Adrenal gland (tissue), 12 donors: Measurements from ENCODE around the gene ANKS1B. TPM values are rescaled to one million over a fixed set of nuclear protein-coding genes. Genes with fewer than 3 reads are reported as not detected.

ENCODE experiments used
- DNase-seq, 7 donors: peaks; one replicate each; pipeline ENCODE4 v3.0.0-alpha.2; 2019 to 2020
- H3K27ac ChIP-seq, 5 donors: fragments of 200-600 bp; sonication (generic) in 4 of 5; 1 replicate in 3 of 5; 2 replicates in 2 of 5; pipeline versions ENCODE4 v1.5.1 to v1.8.0; 2016 to 2020; ENCODE audit warnings: mild to moderate bottlenecking in 1 of 5
- H3K27me3 ChIP-seq: fragments of 200-600 bp; 2 replicates; pipeline ENCODE4 v1.8.0; 2021
- H3K36me3 ChIP-seq, 2 donors: fragments of 200-600 bp; replicated peaks in 1 of 2; 1 replicate in 1 of 2; 2 replicates in 1 of 2; pipeline versions ENCODE4 v1.5.1 to v1.8.0; 2018 to 2022
- H3K4me1 ChIP-seq, 2 donors: fragments of 200-600 bp; replicated peaks in 1 of 2; 1 replicate in 1 of 2; 2 replicates in 1 of 2; pipeline versions ENCODE4 v1.5.1 to v1.8.0; 2018 to 2021
- H3K4me3 ChIP-seq, 4 donors: fragments of 200-600 bp; sonication (generic) in 3 of 4; one replicate each; pipeline ENCODE4 v1.5.1; 2016 to 2018
- H3K9me3 ChIP-seq, 3 donors: fragments of 200-600 bp; sonication (generic) in 1 of 3; replicated peaks in 1 of 3; 1 replicate in 2 of 3; 2 replicates in 1 of 3; pipeline versions ENCODE4 v1.5.1 to v1.8.0; 2016 to 2021
- CTCF ChIP-seq, 6 experiments: fragments of 450-650 bp in 4 of 6; fragments of 200-600 bp in 2 of 6; sonication (generic) in 1 of 6; IDR thresholded peaks; 1 replicate in 5 of 6; 2 replicates in 1 of 6; pipeline versions ENCODE4 v1.5.1 to v1.8.0; 2016 to 2021; ENCODE audit warnings: antibody characterized with exemption in 6 of 6, mild to moderate bottlenecking in 2 of 6, moderate library complexity in 1 of 6
- POLR2A ChIP-seq, 2 donors: fragments of 450-650 bp; IDR thresholded peaks; one replicate each; pipeline ENCODE4 v1.6.1; 2017; ENCODE audit warnings: antibody characterized with exemption in 2 of 2, mild to moderate bottlenecking in 2 of 2, moderate library complexity in 1 of 2
- WGBS, 4 donors: extraction: QIAGEN DNeasy Blood & Tissue Kit in 2 of 4; methylation state at CpG; one replicate each; pipeline versions ENCODE4 v1.1.5 to v1.1.7; 2013 to 2017; 5-methylcytosine and 5-hydroxymethylcytosine counted together
- intact Hi-C, 2 donors: fragments of 100-400 bp; cut with DNase I; formaldehyde crosslinking; loops; one replicate each; pipeline versions ENCODE4 v1.14.1 to v1.15.0; 2022 to 2023
- polyA plus RNA-seq, 3 donors: library from polyadenylated mRNA; stranded (reverse); fragments of 200-250 nt in 2 of 3; fragments of 350-450 nt in 1 of 3; fragmentation: Illumina TruSeq in 1 of 3; extraction: RNeasy Lipid Tissue Mini Kit (QIAGEN cat#74804) in 1 of 3; gene quantifications; one replicate each; pipeline ENCODE4 v1.2.3, GENCODE V29; 2013 to 2014
- total RNA-seq, 9 donors: library from RNA; depleted of rRNA in 4 of 9; stranded (reverse); fragments of >200 nt in 4 of 9; fragments of 120-200 nt in 1 of 9; fragmentation: NEBNext Ultra II Directional in 1 of 9; extraction: Animal tissue kit (Norgen Biotek cat#: 25700) in 1 of 9; gene quantifications; one replicate each; pipeline versions ENCODE4 v1.1.0 to v1.2.4, GENCODE V29; 2013 to 2023
- donor health status: healthy with polysubstance abuse.
- donor health status: Bipolar disorder and iron deficiency.
- donor health status: DM: yes; HTN: yes; CAD: no.
- donor health status: DM: no; HTN: no; CAD: no.
- donor health status: DM: no; HTN: no; CAD: no.
- donor health status: DM: yes; HTN: yes; CAD: no.

The ANKS1B gene
- total and polyA plus RNA-seq, 12 donors, result 1.3 to 28.1 (median 8.0) TPM

- TF ChIP-seq CTCF (IDR thresholded peaks at IDR 0.05), result no peak
- no peak for TF ChIP-seq POLR2A (IDR thresholded peaks at IDR 0.05)
- no peaks in the 10 kb centered on the region for H3K36me3 ChIP-seq
- no peaks in the 10 kb centered on the region for H3K27me3 ChIP-seq
- 43 to 58% (median 54%) methylated on average over 2 of the region's 2 CpGs for WGBS, 4 donors
- H3K9me3 ChIP-seq, result no peaks in the 10 kb centered on the region
- H3K27ac ChIP-seq, result no peak overlapping the region
- DNase-seq, result no peak
- no peak overlapping the region for H3K4me3 ChIP-seq
- intact Hi-C loops, result no loop called here
- no peaks in the 10 kb centered on the region for H3K4me1 ChIP-seq
Observed at GRCh38 chr12:98909746-98910145, 1075.0 kb downstream of the ANKS1B start.

DNA sequence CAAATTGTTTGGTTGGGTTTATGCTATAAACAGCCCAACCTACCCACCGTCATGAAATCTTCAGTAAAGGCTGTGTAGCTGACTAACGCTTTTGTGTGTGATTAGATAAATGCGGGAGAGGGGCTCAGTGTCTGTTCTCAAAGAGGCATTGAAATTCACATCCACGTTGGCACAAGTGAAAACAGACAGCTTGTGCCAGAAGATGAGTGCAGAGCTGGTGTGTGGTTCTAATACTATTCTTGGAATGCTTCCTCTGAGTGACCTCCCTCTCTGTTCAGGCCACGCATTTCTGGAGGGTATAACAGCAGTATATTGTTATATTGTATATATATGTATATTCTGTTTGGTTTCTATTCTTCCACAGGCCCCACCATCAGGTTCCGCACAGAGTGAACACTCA is 1075.9 kb downstream of the ANKS1B start:
- DNase-seq, result no peak
- no peaks in the 10 kb centered on the region for H3K27me3 ChIP-seq
- H3K36me3 ChIP-seq, result no peaks in the 10 kb centered on the region
- H3K9me3 ChIP-seq, result no peaks in the 10 kb centered on the region
- TF ChIP-seq POLR2A (IDR thresholded peaks at IDR 0.05) (no peak), CTCF (IDR thresholded peaks at IDR 0.05) (no peak)
- 81 to 85% (median 83%) methylated on average over 6 of the region's 6 CpGs for WGBS, 4 donors
- H3K4me1 ChIP-seq, result no peaks in the 10 kb centered on the region
- H3K4me3 ChIP-seq, result no peak overlapping the region
- H3K27ac ChIP-seq, result no peak overlapping the region
- intact Hi-C loops, result no loop called here

GRCh38 chr12:98903875-98904274 is 1080.9 kb downstream of the ANKS1B start:
- H3K4me1 ChIP-seq, result no peaks in the 10 kb centered on the region
- H3K9me3 ChIP-seq, result no peaks in the 10 kb centered on the region
- H3K27me3 ChIP-seq, result no peaks in the 10 kb centered on the region
- intact Hi-C loops, result no loop called here
- H3K4me3 ChIP-seq, result no peak overlapping the region
- no peak overlapping the region for H3K27ac ChIP-seq
- TF ChIP-seq CTCF (IDR thresholded peaks at IDR 0.05) (no peak), POLR2A (IDR thresholded peaks at IDR 0.05) (no peak)
- DNase-seq, result no peak
- H3K36me3 ChIP-seq, result no peaks in the 10 kb centered on the region

DNA sequence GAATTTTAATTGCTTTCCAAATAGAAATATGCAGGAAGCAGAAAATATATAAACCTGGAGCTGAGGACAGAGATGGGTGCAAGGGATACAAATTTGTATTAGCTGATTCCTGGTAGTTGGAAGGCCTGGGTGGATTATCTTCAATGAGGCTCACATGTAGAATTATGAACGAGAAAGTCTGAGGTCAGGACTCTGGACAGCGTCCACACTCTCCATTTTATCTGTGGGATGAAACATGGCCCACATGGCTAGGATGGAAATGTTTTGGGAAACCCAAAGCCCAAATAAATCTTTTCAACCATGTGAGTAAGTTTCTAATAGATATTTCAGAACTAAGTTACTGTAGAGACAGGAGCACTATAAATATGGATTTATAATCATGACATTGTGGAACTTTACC is 1083.5 kb downstream of the ANKS1B start:
- no peak for DNase-seq
- intact Hi-C loops, result no loop called here
- Histone ChIP-seq H3K27ac (no peak overlapping the region), H3K4me3 (no peak overlapping the region), H3K9me3 (no peaks in the 10 kb centered on the region), H3K27me3 (no peaks in the 10 kb centered on the region), H3K4me1 (no peaks in the 10 kb centered on the region), H3K36me3 (no peaks in the 10 kb centered on the region)
- WGBS, 4 donors, result 41 to 60% (median 52%) methylated on average over 2 of the region's 2 CpGs
- TF ChIP-seq CTCF (IDR thresholded peaks at IDR 0.05) (no peak), POLR2A (IDR thresholded peaks at IDR 0.05) (no peak)
